ENCODE measurements around the gene BEX1. TPM values are rescaled to one million over a fixed set of nuclear protein-coding genes. Genes with fewer than 3 reads are reported as not detected.
A peak's percentile ranks its signal among the peaks of the same experiment; 100 is the strongest.
"Not testable (repeated sequence)": the region's sequence is repeated elsewhere in the genome, so short reads cannot be mapped to it uniquely, and the experiment has no call there.

The BEX1 gene
- 103 TPM for total RNA-seq

GRCh38 chrX:103063918-103064434, at the start of gene BEX1:
Gene BEX1 (minus strand): TSS chrX:103064171. CDS start chrX:103063274, 897 bp downstream.
- peak; percentile 71 for DNase-seq

- DNase-seq: not testable (repeated sequence)
These were observed 45.5 kb upstream of the BEX1 start for GRCh38 chrX:103109497-103109896.

- no peak for DNase-seq
These were observed 43.9 kb upstream of the BEX1 start for GRCh38 chrX:103107836-103108235.

GRCh38 chrX:103107227-103107737, 43.3 kb upstream of the BEX1 start:
- DNase-seq: not testable (repeated sequence)

GRCh38 chrX:103104370-103104769, 40.4 kb upstream of the BEX1 start:
- DNase-seq: not testable (repeated sequence)

- DNase-seq: not testable (repeated sequence)
These were observed 39.9 kb upstream of the BEX1 start for GRCh38 chrX:103103866-103104265.

GRCh38 chrX:103101299-103102042, 37.5 kb upstream of the BEX1 start:
- DNase-seq: no peak

GRCh38 chrX:103100484-103100883, 36.5 kb upstream of the BEX1 start:
- DNase-seq: no peak

GRCh38 chrX:103099691-103100090, 35.7 kb upstream of the BEX1 start:
- DNase-seq: no peak

GRCh38 chrX:103098488-103098887, 34.5 kb upstream of the BEX1 start:
- DNase-seq: no peak

GRCh38 chrX:103092942-103093341, 29.0 kb upstream of the BEX1 start, which contains the start of gene NXF3:
Gene NXF3 (minus strand): TSS chrX:103093143. CDS start chrX:103093023, 120 bp downstream.
- no peak for DNase-seq

- DNase-seq: no peak
These were observed 17.1 kb upstream of the BEX1 start for GRCh38 chrX:103081051-103081450.

GRCh38 chrX:103073467-103073866, 9.5 kb upstream of the BEX1 start:
- DNase-seq: no peak

GRCh38 chrX:103066606-103067005, 2.6 kb upstream of the BEX1 start:
- DNase-seq: no peak

GRCh38 chrX:103063191-103063845, 653 bp downstream of the BEX1 start:
- DNase-seq: peak; percentile 12

- no peak for DNase-seq
These were observed 2.5 kb downstream of the BEX1 start for GRCh38 chrX:103061486-103061885.

GRCh38 chrX:103056902-103057301, 7.1 kb downstream of the BEX1 start:
- DNase-seq: no peak

- DNase-seq: no peak
These were observed 11.3 kb downstream of the BEX1 start for GRCh38 chrX:103052625-103053024.

GRCh38 chrX:103051260-103051789, 12.6 kb downstream of the BEX1 start:
- DNase-seq: no peak

- DNase-seq: not testable (repeated sequence)
These were observed 30.6 kb downstream of the BEX1 start for GRCh38 chrX:103033371-103033770.

- DNase-seq: no peak
These were observed 46.4 kb downstream of the BEX1 start for GRCh38 chrX:103017542-103017941.

- DNase-seq: no peak
These were observed 51.0 kb downstream of the BEX1 start for GRCh38 chrX:103012945-103013344.

Measured in occipital lobe (tissue), 2 donors.